Measurements from ENCODE around the gene COL3A1.

COL3A1 gene

DNA sequence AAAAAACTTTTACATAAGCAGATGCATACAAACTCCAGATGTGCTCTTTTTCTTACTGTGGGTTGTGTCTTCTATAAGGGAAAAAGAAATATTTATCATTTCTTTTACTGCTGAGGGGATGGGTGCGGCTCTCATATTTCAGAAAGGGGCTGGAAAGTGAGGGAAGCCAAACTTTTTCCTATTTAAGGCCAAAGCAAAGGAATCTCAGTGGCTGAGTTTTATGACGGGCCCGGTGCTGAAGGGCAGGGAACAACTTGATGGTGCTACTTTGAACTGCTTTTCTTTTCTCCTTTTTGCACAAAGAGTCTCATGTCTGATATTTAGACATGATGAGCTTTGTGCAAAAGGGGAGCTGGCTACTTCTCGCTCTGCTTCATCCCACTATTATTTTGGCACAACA is at the start of gene COL3A1:
Gene COL3A1, plus strand, starts transcription at position 210 of the 400 bp plus-strand sequence. Its CDS starts 117 bp downstream, at position 327.
- DNase-seq (ENCODE audit: low read depth): no peak
- no peak within 1 kb of the TSS for H3K4me3 ChIP-seq (ENCODE audit: low read length)
- TF ChIP-seq, protein P1, sequence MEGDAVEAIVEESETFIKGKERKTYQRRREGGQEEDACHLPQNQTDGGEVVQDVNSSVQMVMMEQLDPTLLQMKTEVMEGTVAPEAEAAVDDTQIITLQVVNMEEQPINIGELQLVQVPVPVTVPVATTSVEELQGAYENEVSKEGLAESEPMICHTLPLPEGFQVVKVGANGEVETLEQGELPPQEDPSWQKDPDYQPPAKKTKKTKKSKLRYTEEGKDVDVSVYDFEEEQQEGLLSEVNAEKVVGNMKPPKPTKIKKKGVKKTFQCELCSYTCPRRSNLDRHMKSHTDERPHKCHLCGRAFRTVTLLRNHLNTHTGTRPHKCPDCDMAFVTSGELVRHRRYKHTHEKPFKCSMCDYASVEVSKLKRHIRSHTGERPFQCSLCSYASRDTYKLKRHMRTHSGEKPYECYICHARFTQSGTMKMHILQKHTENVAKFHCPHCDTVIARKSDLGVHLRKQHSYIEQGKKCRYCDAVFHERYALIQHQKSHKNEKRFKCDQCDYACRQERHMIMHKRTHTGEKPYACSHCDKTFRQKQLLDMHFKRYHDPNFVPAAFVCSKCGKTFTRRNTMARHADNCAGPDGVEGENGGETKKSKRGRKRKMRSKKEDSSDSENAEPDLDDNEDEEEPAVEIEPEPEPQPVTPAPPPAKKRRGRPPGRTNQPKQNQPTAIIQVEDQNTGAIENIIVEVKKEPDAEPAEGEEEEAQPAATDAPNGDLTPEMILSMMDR (conservative IDR thresholded peaks at IDR 0.05; ENCODE audit: low read depth, low read length): no peak

DNA sequence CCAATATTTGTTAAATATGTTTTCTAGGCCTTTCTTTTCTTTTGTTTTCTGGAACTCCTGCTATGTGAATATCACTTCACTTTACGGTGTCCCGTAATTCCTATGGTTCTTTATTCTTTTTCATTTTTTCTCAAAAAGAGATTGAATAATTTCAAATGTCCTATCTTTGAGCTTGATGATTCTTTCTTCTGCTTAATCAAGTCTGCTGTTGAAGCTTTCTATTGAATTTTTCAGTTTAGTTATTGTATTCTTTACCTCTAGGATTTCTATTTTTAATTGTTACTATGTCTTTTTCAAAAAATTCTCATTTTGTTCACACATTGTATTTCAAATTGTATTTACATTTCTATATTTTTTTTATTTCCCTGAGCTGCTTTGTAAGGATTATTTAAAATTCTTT is 45.5 kb upstream of the COL3A1 start:
- TF ChIP-seq, protein P1 (conservative IDR thresholded peaks at IDR 0.05; ENCODE audit: low read depth, low read length): no peak
- H3K4me3 ChIP-seq (ENCODE audit: low read length): no peak overlapping the region
- no peak for DNase-seq (ENCODE audit: low read depth)

DNA sequence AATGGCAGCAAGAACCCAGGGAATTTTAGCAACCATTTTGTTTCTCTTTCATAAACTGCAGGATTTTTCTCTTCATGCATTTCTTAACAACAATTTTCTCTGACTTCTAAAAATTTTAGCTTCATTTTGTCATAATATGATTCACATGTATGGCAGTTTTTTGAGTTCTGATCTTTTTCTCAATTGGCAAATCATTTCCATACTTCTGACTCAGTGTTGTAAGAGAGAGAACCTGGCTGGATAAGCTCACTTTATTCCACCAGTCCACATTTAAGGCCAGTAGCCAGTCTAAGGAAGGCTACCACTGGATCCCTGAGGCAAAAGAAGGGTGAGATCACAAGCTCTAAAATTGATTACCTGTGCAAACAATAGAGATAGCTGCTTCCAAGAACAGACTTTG is 42.8 kb upstream of the COL3A1 start:
- no peak overlapping the region for H3K4me3 ChIP-seq (ENCODE audit: low read length)
- TF ChIP-seq, protein P1 (conservative IDR thresholded peaks at IDR 0.05; ENCODE audit: low read depth, low read length): no peak
- DNase-seq (ENCODE audit: low read depth): no peak

DNA sequence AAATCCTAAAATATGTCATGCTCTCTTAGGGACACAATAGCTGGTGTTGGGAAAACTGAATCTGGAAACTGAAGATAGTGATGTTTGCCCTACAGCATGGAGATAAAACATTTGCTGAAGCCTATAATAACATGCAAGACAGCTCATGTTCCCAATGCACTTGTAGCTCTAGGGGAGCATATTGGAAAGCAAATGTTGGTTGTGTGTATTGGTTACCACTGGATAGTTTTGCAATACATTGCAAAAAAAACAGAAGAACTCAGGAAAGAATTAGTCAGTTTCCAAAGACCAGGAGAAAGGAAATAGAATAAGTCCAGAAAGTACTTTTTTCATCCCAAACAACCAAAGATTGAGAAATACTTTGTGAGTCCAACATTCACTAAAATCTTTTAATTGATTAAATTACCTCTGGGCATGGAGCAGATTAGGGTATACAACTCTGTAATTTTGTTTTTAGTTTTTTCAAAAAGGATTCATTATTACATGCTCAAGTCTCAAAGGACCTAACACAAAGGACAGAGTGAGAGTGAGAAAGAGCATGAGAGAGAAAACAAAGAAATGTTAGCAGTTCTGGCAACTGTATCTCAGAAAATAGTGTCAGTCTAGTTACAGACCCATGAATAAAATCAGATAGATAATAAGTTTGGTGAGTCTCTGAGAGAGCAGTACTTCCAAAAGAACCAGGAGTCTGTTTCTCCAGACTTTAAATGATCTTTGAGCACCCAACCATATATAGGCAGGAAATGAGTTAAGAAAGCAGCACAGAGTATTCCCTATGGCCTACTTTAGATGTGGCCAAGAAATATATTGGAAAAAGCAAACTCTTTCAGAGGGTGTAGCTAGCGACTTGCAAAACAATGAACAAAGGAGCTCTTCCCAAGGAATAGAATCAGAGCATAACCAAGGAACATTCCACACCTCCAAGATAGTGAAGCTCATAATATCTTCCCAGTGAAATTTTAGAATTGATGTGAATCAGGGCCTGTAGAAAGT is 36.6 kb upstream of the COL3A1 start:
- no peak for DNase-seq (ENCODE audit: low read depth)
- no peak overlapping the region for H3K4me3 ChIP-seq (ENCODE audit: low read length)
- TF ChIP-seq, protein P1 (conservative IDR thresholded peaks at IDR 0.05; ENCODE audit: low read depth, low read length): no peak

DNA sequence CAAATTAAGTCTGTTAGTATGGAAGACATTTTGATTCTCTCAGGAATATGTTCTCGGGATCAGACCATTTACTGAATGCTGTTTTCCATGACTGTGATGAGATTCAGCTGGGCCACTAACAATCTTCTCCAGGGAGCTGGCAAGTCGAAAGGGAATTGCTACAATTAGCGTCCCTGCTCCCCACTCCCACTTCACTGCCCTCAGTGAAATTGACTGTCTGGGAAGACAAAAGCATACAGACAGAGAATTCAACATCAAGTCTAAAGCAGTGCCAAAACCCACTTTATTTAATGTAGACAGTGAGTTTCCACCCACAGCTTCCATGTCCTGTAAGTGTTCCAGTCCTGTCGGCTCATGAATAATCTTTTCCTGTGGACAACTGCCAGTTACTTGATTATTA is 34.0 kb upstream of the COL3A1 start:
- TF ChIP-seq, protein P1 (conservative IDR thresholded peaks at IDR 0.05; ENCODE audit: low read depth, low read length): no peak
- no peak overlapping the region for H3K4me3 ChIP-seq (ENCODE audit: low read length)
- DNase-seq (ENCODE audit: low read depth): no peak

DNA sequence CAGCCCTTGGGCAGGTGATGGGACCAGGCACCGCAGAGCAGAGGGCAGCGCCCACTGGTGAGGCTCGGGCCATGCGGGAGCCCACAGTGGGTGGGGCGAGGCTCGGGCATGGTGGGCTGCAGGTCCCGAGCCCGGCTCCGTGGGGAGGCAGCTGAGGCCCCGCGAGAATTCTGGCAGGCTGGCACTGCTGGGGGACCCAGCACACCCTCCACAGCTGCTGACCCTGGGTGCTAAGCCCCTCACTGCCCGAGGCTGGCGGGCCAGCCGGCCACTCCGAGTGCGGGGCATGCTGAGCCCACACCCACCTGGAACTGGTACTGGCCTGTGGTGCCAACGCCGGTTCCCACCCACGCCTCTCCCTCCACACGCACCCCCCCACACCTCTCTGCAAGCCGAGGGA is 29.7 kb upstream of the COL3A1 start:
- DNase-seq (ENCODE audit: low read depth): no peak
- H3K4me3 ChIP-seq (ENCODE audit: low read length): no peak overlapping the region
- TF ChIP-seq, protein P1 (conservative IDR thresholded peaks at IDR 0.05; ENCODE audit: low read depth, low read length): no peak

Data from retinal pigment epithelial cell (primary cell).